ENCODE data around the gene KIAA0930.
A peak's percentile ranks its signal among the peaks of the same experiment; 100 is the strongest.
"Not testable (repeated sequence)": the region's sequence is repeated elsewhere in the genome, so short reads cannot be mapped to it uniquely, and the experiment has no call there.

Gene KIAA0930

DNA sequence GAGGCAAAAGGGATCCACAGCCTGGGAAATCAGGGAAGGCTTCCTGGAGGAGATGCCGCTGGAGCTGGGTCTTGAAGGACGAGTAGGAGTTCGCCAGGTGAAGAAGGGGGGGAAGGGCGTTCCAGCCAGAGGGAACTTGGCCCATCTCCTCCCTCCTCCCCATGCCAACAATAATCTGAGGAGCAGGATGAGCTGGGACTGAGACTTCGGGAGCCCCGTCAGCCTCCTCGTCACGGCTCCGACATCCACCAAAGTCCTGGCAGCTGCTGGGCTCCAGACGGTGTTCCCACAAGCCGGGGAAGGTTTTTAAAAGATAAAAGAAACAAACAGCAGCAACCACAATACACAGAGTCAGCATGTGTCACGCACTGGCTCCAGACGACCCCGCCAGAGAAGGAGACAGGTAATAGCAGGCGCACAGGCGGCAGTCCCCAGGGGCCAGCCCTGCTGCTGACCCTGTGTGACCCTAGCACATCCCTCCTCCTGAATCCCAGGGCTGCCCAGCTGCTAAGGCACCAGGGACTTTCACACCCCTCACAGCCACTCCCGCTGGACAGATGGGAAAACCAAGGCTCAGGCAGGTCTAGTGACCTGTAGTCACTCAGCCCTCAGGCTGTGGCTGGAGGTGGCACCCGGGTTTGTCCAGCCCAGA, 39.7 kb downstream of the KIAA0930 start:
- no peak for DNase-seq

DNA sequence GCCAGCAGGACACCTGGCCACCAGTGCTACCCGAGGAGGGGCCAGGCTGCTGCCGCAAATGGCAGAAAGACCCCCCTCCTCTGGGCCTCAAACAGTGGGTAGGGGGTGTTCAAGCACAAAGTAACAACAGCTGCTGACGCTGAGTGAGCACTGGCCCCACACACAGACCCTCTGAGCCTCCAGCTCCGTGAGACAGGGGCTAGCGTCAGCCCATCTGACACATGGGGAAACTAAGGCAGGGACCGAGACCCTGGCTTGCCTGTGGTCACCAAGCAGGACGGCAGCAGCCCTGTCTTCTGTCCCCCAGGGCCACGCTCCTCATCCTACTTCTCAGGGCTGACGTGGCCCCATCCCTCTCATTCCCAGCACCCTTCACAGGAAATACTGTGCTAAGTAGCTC, 40.5 kb downstream of the KIAA0930 start:
- DNase-seq: no peak

DNA sequence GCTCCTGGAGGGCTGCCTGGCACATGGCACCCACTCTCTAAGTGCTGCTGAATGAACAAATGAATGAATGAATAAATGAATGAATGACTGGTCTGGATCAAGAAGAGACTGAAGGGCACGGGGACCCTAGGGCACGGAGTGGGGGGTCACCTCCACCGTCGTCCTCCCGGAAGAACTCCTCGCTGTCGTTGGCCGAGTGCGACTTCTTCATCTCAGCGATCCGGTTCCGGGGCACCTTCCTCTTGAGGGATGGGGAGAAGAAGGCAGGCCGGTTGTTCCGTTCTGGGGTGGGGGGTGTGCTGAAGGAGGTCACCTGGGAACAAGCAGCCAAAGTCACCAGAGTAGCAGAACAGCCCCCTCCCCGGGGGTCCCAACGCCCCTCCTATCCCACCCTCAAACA, 41.0 kb downstream of the KIAA0930 start:
- no peak for DNase-seq

DNA sequence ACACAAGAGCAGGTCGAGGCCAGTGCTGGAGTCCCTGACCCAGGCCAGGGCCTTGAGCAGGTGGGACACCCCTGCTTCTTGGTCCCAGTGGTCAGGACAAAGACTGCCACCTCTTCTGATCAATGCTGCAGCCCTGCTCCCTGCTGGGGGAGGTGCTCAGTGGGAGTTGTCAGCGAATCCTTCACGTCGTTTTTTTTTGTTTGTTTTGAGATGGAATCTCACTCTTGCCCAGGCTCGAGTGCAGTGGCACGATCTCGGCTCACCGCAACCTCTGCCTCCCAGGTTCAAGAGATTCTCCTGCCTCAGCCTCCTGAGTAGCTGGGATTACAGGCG, 42.3 kb downstream of the KIAA0930 start:
- DNase-seq: no peak

DNA sequence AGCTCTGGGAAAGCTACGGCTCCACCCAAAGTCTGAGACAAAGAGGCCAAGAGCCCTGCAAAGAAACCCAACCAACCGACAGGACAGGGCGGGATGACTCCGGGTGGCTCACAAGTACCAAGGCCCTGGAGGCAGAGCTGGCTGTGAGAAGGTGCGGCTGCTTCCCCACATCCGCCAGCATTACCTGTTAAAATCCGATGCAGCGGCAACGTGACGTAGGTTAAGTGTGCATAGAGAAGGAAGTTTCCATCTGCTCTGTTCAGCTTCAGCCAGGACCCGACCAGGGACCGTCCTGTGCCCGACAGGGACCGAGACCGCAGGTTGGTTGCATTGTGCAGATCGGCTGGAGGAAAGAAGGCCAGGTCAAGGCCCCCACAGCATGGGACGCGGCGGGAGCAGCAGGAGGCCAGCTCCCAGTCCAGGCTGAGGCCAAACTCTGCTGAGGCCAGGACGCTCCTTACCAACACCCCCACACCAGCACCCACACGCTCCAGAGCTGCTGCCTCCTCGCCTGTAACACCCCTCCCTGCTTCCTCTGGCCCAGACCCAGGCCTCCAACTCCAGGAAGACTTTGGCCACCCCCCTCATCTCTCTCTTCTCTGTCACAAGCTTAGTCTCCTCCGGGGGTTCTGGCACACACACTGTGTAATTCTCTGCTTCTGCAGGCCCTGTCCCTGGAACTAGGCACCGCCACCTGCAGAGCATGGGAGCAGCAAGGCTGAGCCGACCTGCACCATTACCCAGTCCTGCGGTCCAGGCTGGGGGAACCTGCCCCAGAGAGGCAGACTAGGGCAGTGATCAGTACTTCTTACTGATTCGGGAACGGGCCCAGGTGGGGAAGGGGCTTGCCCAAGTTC, 42.9 kb downstream of the KIAA0930 start:
- no peak for DNase-seq

DNA sequence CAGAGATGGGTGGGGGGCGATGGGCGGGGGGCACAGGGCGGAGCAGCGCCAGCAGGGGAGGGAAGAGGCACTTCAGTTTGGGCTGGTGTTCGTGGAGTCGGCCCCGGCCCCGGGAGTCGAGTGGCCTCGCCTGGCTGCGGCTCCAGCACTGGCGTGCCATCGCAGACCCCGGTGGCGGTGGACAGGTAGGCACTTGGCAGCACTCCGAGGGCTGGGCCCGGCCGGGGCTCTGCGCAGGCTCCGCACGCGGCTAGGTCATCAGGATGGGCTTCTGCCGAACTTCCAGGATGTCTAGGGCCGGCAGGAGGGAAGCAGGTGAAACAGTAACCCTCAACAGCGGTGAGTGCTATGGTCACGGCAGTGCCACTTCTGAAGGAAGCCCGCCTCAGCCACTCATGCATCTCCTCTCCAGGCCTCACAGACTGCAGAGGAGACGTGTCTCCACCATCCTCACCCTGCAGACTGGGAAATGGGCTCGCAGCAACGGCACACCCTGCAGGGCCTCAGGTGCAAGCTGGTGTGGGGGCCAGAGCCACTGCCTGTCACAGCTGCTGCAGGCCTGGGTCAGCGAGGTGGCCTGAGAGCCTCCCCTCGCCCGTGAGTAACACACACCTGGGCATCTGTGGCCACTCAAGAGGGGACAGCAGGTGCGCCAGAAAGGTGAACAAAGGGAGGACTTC, 43.6 kb downstream of the KIAA0930 start:
- no peak for DNase-seq

DNA sequence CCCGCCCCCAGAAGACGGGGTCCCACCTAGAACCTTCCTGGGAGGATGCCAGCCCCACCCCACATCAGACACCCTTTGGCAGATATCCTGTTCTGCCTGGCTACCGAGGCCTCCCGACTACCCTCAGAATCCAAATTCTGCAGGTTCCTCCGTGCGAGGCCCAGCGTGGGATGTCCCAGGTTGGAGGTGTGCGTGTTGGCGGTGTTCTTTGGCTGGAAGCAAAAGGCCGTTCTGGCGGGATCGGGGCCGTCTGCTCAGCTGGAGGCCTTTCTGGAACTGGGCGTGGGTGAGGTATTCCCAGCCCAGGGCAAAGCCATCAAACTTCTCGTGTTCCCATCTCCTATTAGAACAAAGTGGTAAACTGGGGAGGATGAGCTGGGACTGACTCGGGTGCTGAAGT, 44.4 kb downstream of the KIAA0930 start:
- no peak for DNase-seq

DNA sequence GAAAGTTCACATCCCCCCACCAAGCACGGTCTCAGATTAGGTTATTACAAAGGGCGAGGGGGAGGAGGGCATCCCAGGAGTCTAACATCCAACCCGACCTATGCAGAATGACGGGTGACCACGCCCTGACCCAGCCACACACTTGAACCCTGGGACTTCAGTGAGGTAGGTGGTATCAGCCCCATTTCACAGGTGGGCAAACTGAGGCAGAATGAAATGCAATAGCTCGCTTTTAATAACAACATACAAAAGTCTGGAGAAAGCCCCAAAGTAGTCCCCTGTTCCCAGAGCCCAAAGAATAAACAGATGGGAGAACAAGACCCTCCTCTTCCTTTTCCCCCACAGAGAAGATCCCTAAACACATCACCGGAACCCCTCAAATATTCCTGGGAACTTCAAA, 45.1 kb downstream of the KIAA0930 start:
- DNase-seq: no peak

DNA sequence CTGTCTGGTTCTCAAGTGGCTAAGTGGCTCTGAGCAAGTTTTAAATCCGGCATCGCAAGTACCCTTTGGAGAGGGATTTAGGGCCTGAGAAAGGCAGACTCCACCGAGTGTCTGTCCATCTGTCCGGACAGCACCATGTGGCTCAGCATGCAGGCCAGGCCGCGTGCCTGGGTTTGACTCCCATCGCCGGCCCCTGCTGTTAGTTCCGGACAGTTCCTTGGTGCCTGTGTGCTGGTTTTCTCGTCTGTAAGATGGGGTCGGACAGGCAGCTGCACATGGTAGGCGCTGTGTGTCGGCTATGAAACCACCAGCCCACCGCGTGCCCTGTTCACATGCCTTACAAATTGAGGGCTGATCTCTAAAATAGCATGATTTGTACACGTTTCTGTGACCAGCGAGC, 46.0 kb downstream of the KIAA0930 start:
- no peak for DNase-seq

DNA sequence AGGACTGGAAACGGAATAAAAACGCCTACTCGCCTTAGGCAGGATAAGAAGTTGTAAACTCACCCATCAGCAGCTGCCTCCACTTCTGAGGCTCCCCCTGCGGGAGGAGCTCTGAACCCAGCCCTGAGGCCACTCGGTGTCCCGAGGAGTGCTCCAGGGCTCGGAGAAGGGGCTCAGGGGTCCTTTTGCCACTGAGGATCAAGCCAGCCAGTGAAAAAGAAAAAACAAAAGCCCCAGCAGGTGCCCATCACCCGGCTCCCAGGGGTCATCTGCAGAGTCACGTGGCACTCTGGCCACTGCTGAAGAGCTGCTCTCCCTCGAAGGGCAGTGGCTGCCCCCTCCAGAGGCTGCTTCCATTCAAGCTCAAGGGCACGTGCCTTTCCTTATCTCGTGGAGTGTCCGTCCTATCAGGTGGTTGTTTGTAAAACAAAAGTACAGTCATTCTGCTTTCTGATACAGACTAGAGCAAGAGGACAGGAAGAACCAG, 48.0 kb downstream of the KIAA0930 start:
- DNase-seq: no peak

DNA sequence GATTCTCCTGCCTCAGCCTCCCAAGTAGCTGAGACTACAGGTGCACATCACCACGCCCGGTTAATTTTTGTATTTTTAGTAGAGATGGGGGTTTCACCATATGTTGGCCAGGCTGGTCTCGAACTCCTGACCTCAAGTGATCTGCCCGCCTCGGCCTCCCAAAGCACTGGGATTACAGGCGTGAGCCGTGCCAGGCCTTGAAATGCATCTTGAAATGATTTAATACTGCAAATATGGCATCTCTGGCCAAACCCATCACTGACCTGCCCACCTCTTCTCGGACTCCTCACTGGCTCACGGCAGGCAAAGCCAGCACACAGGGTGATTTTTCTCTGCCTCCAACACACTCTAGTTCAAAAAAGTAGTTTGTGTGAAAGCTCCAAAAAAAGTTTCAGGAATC, 48.9 kb downstream of the KIAA0930 start:
- not testable (repeated sequence) for DNase-seq

DNA sequence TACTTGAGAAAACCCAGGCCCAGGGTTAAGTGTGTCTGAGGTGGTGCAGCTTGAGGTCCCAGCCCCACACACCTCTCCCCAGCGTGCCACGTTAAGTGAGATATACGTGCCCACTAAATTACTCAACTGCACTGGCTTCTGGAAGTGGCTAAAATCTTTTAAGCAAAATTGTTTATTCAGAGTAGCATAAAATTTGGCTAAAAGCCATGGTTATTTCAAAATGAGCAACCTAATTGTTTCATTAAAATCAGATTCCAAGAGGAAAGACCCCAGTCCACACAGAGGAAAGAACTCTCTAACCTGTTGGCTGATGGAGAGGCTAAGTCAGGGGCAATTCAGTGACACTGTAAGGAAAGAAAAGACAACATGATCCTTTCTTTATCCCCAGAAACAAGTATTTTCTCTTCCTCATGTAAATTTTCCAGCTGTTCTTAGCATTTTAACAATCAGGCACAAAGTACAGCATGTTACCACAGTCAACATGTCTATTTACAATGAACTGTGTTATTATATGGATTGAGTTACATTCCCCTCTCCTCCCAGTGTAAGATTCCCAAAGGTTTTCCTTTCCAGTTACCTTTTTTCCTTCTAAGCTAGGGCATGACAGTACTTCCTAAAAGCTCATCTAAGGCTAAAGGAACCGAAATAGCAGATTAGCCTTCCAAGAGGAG, 50.4 kb downstream of the KIAA0930 start:
- no peak for DNase-seq

DNA sequence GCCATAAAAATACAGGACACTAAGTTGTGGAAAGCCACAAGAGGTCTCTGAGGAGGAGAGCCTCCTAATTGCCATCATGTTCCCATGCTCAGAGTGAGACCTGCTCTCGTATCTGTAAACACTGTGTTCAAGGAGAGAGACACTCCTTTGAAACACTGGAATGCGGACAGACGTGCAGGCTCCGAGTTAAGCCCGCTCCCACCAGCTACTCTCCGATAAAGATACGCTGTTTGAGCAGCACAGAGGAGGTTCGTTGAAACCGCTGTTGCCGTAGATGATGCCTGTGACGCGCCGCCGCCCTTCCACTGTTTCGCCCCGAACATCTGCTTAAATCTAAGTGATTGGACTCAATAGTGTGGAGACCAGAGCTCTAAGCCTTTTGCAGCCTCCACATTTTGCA, 51.9 kb downstream of the KIAA0930 start:
- no peak for DNase-seq

DNA sequence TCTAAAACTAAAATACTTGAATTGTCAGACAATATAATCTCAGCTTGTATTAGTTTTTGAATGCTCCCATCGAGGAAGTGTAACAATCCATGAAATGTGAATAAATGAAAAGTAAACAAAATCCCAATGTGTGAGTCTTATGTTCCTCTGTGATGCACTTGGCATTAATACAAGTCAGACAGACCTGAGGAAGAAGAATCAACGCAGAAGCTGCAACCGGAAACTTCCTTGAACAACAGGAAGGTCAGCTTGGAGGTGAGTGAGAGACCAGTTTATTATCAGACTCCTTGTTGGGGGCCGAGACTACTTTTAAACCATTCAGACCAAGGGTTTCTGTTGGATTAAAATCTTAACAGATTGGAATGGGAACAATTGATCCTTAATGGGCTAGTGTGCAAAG, 52.8 kb downstream of the KIAA0930 start:
- DNase-seq: no peak

DNA sequence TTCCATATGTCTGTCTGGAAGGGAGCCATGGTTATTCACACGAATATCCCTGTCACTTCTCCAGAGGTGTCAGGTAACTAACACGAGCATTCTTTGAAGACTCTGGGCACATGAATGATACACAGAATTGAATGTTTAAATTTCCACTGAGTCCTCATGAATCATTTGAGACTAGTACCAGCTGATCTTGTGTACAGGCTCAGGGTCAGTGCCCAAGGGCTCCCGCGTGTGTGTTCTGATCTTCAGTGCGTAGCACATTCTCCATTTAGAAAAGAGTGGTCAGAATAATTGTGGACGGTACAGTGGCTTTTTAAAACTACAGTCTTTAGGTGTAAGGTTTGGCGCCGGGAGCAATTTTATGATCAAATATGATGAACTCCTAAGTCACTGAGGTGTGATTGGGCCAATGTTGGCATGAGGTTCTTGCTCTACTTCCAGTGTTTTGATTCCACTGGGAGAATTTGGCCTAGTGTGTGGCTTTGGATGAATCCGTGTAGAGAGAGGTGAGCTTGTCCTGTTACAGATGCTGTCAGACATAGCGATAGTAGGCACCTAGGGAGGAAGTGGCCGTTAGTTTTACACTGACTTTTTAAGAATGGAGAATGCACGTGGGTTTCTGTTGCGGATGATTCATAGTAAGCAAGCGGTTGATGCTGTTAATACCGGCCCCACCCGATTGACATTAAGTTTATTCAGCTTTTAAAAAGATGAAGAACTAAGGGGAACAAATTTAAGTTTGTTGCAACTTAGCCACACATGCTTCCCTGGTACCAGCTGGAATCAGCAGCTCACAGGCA, 54.8 kb downstream of the KIAA0930 start:
- DNase-seq: no peak

DNA sequence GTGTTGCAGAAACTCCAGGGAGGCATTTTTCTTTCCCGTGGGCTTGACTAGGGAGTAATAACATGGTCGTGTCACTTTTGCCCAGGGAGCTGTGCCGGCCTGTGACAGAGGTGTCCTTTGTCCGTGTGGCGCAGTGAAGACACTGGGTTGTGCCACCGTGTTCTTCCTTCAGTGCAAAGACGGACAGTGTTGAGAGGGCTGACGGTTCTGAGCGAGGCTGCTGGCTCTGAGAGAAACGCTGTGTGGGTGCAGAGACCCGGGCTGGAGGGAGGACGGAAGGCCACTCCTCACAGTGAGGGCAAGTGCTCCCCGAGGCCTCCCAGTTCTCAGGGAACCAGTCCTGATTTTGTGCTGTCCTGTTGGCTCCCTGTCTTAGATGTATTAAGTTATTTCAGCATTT, 56.7 kb downstream of the KIAA0930 start:
- DNase-seq: no peak

DNA sequence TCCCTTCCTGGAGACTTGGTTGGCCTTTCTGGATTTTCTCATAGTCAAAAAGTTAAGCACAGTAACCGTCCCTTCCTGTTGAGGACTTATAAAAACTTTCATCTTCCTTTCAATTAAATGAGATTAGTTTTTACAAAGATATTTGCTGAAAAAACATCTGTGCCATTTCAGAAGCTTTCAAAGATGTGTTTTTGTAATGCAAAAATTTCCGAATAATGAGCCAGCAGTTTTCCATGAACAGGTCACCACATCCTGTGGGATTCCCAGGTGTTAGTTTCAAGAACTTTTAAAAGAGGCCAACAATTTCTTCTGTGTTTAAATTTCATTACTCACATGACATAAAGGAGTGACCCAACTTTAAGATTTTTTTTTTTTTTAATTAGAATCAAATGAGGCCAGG, 58.9 kb downstream of the KIAA0930 start:
- DNase-seq: no peak

DNA sequence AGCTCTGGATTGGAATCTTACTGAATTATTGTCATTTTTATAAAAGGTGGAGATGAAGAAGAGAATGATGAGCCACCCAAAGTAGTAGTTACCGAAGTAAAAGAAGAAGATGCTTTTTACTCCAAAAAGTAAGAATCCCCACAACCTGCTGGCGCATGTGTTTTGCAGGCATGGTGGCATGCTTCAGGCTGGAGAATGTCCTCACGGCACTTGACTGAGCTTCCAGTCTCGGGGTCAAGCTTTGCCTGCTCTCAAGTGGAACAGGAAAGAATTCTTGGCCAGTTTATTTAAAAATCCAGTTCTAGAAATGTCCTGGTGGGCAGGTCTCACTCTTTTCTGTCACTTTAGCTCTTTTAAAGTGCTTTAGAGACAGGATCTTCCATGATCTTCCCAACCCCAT, 59.5 kb downstream of the KIAA0930 start:
- DNase-seq: no peak

DNA sequence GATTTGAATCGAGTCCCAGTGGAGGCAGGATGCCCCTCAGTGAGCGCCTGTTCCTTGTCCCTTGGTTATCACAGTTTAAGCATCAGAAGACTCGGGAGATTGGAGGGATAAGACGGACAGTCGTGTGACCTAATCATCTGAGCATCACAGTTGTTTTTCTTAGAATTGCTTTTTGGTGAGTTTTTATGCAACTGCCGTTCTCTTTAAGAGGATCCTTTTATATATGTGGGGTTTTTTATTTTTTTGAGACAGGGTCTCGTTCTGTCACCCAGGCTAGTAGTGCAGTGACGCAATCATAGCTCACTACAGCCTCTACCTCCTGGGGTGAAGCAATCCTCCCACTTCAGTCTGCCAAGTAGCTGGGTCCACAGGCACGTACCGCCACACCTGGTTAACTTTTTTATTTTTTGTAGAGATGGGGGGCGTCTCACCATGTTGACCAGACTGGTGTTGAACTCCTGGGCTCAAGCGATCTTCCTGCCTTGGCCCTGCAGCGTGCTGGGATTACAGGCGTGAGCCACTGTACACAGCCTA, 60.5 kb downstream of the KIAA0930 start:
- no peak for DNase-seq

DNA sequence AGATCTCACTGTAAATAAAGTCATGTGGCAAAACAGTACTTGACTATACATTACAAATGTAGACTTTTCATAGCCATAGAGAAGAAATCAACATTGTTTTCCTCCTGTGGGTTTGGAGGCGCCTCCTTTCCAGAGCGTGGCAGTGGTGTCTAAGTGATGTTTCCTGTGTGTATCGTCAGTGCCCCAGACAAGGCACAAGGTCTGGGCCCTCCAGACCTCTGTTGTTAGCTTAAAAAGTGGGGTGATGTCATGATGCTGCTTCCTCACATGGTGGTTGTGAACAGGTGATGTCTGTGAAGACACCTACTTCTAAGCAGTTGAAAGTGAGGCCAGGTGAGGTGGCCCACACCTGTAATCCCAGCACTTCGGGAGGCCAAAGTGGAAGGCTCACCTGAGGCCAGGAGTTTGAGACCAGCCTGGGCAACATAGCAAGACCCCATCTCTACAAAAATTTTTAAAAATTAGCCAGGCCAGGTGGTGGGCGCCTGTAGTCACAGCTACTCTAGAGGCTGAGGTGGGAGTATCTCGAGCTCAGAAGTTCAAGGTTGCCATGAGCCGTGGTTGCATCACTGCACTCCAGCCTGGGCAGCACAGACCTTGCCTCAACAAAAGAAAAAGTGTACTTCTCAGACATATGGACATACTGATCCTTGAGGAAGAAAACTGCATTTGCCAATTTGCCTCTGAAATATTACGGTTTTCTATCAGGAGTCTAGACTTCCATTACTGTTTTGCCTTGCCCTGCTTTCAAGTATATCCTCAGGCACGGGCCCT, 61.2 kb downstream of the KIAA0930 start:
- DNase-seq: peak in 1 of 2 donors; percentile 24

DNA sequence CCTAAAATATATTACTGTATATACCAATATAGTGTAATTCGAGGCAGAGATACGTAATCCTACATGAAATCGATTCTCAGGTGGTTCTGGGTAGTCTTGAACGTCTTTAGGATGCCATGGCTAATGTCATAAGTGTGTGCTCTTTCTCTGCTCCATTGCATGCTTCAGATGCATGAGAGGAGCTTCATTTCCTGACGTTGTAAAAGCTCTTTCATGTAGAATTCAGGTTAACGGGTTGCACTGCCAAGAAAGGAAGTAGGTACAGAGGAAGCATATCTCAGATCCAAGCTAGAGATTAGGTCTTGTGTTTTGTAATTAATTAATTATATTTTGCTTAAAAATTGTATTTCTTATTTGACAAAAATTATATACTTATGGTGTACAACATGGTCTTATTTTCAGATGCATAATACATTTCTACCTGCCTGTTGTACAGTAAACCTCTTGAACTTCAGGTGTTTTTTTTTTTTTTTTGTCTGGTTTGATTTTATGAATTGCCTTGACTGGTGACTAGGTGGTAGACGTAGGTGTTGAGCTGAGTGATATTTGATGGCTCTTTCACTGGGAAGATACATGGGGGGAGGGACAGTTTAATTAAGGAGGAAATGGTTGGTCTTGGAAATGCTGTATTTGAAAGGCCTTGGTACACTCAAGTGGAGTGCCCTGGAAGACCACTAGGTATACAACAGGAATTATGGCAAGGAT, 67.7 kb downstream of the KIAA0930 start:
- no peak for DNase-seq

Measured in activated CD4-positive, alpha-beta T cell treated with anti-CD3 and anti-CD28 coated beads for 4 hours (primary cell).